ENCODE data around the gene PRICKLE4. TPM values are rescaled to one million over a fixed set of nuclear protein-coding genes. Genes with fewer than 3 reads are reported as not detected.

Gene PRICKLE4
- total RNA-seq, 5 donors from 2014 or later (not counting 1 experiment from before 2014, with no cell fraction given), result 0.44 to 0.60 TPM; not detected in 3

- WGBS (ENCODE audit: insufficient coverage), result 91% methylated on average over 1 of the region's 1 CpG
- Mint-ChIP-seq H3K27me3 (no peaks in the 10 kb centered on the region), H3K27ac (no peak overlapping the region), H3K4me3 (no peak overlapping the region), H3K36me3 (no peaks in the 10 kb centered on the region), H3K4me1 (no peaks in the 10 kb centered on the region), H3K9me3 (no peaks in the 10 kb centered on the region)
- ATAC-seq (replicated peaks in 1 of 4), result no peak
- Histone ChIP-seq H3K36me3 (ENCODE audit: control insufficient read depth in 2 of 2, extremely low read depth in 1 of 2, insufficient read depth in 1 of 2, low read length in 1 of 2) (no peaks in the 10 kb centered on the region), H3K27me3 (replicated peaks in 1 of 2; ENCODE audit: control insufficient read depth in 2 of 2, extremely low read depth in 1 of 2, insufficient read depth in 2 of 2, low read length in 1 of 2) (no peaks in the 10 kb centered on the region), H3K27ac (ENCODE audit: low read length) (no peak overlapping the region), H3K4me3 (ENCODE audit: control insufficient read depth in 1 of 2, extremely low read depth in 1 of 2, low read length in 1 of 2) (no peak overlapping the region), H3K9me3 (no peaks in the 10 kb centered on the region), H3K4me1 (ENCODE audit: control insufficient read depth in 1 of 2, extremely low read depth in 1 of 2, insufficient read depth in 2 of 2, low read length in 2 of 2) (no peaks in the 10 kb centered on the region)
- CTCF ChIA-PET, result no interaction called here
- POLR2A ChIA-PET, result no interaction called here
- no peak for DNase-seq
Measured at GRCh38 chr6:41823178-41823577, 42.6 kb downstream of the PRICKLE4 start.

GRCh38 chr6:41824571-41825569, 44.3 kb downstream of the PRICKLE4 start:
- Histone ChIP-seq H3K4me1 (ENCODE audit: control insufficient read depth in 1 of 2, extremely low read depth in 1 of 2, insufficient read depth in 2 of 2, low read length in 2 of 2) (no peaks in the 10 kb centered on the region), H3K27me3 (replicated peaks in 1 of 2; ENCODE audit: control insufficient read depth in 2 of 2, extremely low read depth in 1 of 2, insufficient read depth in 2 of 2, low read length in 1 of 2) (no peaks in the 10 kb centered on the region), H3K27ac (ENCODE audit: low read length) (no peak overlapping the region), H3K4me3 (ENCODE audit: control insufficient read depth in 1 of 2, extremely low read depth in 1 of 2, low read length in 1 of 2) (no peak overlapping the region), H3K36me3 (ENCODE audit: control insufficient read depth in 2 of 2, extremely low read depth in 1 of 2, insufficient read depth in 1 of 2, low read length in 1 of 2) (no peaks in the 10 kb centered on the region), H3K9me3 (no peaks in the 10 kb centered on the region)
- Mint-ChIP-seq H3K36me3 (no peaks in the 10 kb centered on the region), H3K9me3 (no peaks in the 10 kb centered on the region), H3K4me1 (no peaks in the 10 kb centered on the region), H3K27ac (no peak overlapping the region), H3K4me3 (no peak overlapping the region), H3K27me3 (no peaks in the 10 kb centered on the region)
- no peak for DNase-seq
- ChIA-PET CTCF (interaction anchor here (0.5 to 1.0 kb wide), 4 partner anchors 17 to 1811 kb away, joined by 3 to 9 read pairs (median 4); no protein-coding TSS in a partner anchor), POLR2A (no interaction called here)
- WGBS (ENCODE audit: insufficient coverage), result 93% methylated on average over 5 of the region's 13 CpGs
- ATAC-seq (replicated peaks in 1 of 4), result no peak

GRCh38 chr6:41826343-41827022, 45.9 kb downstream of the PRICKLE4 start:
- no peaks in the 10 kb centered on the region for H3K36me3 Mint-ChIP-seq
- no peaks in the 10 kb centered on the region for H3K4me1 Mint-ChIP-seq
- Histone ChIP-seq H3K9me3 (no peaks in the 10 kb centered on the region), H3K27ac (ENCODE audit: low read length) (no peak overlapping the region), H3K27me3 (replicated peaks in 1 of 2; ENCODE audit: control insufficient read depth in 2 of 2, extremely low read depth in 1 of 2, insufficient read depth in 2 of 2, low read length in 1 of 2) (no peaks in the 10 kb centered on the region), H3K4me3 (ENCODE audit: control insufficient read depth in 1 of 2, extremely low read depth in 1 of 2, low read length in 1 of 2) (no peak overlapping the region), H3K36me3 (ENCODE audit: control insufficient read depth in 2 of 2, extremely low read depth in 1 of 2, insufficient read depth in 1 of 2, low read length in 1 of 2) (no peaks in the 10 kb centered on the region), H3K4me1 (ENCODE audit: control insufficient read depth in 1 of 2, extremely low read depth in 1 of 2, insufficient read depth in 2 of 2, low read length in 2 of 2) (no peaks in the 10 kb centered on the region)
- H3K27ac Mint-ChIP-seq, result no peak overlapping the region
- H3K27me3 Mint-ChIP-seq, result no peaks in the 10 kb centered on the region
- DNase-seq (no peak), ATAC-seq (replicated peaks in 1 of 4) (no peak)
- H3K4me3 Mint-ChIP-seq, result no peak overlapping the region
- no peaks in the 10 kb centered on the region for H3K9me3 Mint-ChIP-seq
- CTCF ChIA-PET, result interaction anchor here in 1 of 2 donors (1.0 kb wide), 1 partner anchor 16 kb away, joined by 3 read pairs; no protein-coding TSS in a partner anchor
- 100% methylated on average over 1 of the region's 2 CpGs for WGBS (ENCODE audit: insufficient coverage)
- POLR2A ChIA-PET, result no interaction called here

GRCh38 chr6:41832263-41832662, 51.7 kb downstream of the PRICKLE4 start:
- POLR2A ChIA-PET, result interaction anchor here in 1 of 2 donors (0.5 to 0.9 kb wide), 2 partner anchors 10 to 1173 kb away, joined by 4 to 6 read pairs; no protein-coding TSS in a partner anchor
- no peaks in the 10 kb centered on the region for H3K9me3 Mint-ChIP-seq

GRCh38 chr6:41836022-41836659, 55.6 kb downstream of the PRICKLE4 start:
- Mint-ChIP-seq H3K4me1 (peaks cover 3 to 13% (median 3%) of the 10 kb centered on the region in 3 donors), H3K36me3 (peaks cover 4% of the 10 kb centered on the region), H3K27me3 (no peaks in the 10 kb centered on the region), H3K9me3 (no peaks in the 10 kb centered on the region), H3K27ac (no peak overlapping the region), H3K4me3 (no peak overlapping the region)
- Histone ChIP-seq H3K36me3 (ENCODE audit: control insufficient read depth in 2 of 2, extremely low read depth in 1 of 2, insufficient read depth in 1 of 2, low read length in 1 of 2) (no peaks in the 10 kb centered on the region), H3K4me1 (ENCODE audit: control insufficient read depth in 1 of 2, extremely low read depth in 1 of 2, insufficient read depth in 2 of 2, low read length in 2 of 2) (no peaks in the 10 kb centered on the region), H3K27ac (ENCODE audit: low read length) (no peak overlapping the region), H3K4me3 (ENCODE audit: control insufficient read depth in 1 of 2, extremely low read depth in 1 of 2, low read length in 1 of 2) (no peak overlapping the region), H3K27me3 (replicated peaks in 1 of 2; ENCODE audit: control insufficient read depth in 2 of 2, extremely low read depth in 1 of 2, insufficient read depth in 2 of 2, low read length in 1 of 2) (no peaks in the 10 kb centered on the region), H3K9me3 (no peaks in the 10 kb centered on the region)
- ChIA-PET POLR2A (no interaction called here), CTCF (interaction anchor here in 1 of 2 donors (0.6 kb wide), 1 partner anchor 294 kb away, joined by 3 read pairs; no protein-coding TSS in a partner anchor)
- ATAC-seq (replicated peaks in 1 of 4), result peak in 1 of 4 experiments; percentile 31
- no CpG with 5 or more reads among the region's 5 CpGs for WGBS (ENCODE audit: insufficient coverage)
- no peak for DNase-seq

More at GRCh38 chr6:41832263-41832662, 51.7 kb downstream of the PRICKLE4 start:
- Mint-ChIP-seq H3K36me3 (no peaks in the 10 kb centered on the region), H3K27ac (no peak overlapping the region), H3K27me3 (no peaks in the 10 kb centered on the region), H3K4me3 (no peak overlapping the region), H3K4me1 (peaks cover 3 to 13% (median 3%) of the 10 kb centered on the region in 3 donors)
- H3K36me3 ChIP-seq (ENCODE audit: control insufficient read depth in 2 of 2, extremely low read depth in 1 of 2, insufficient read depth in 1 of 2, low read length in 1 of 2), result no peaks in the 10 kb centered on the region
- H3K9me3 ChIP-seq, result no peaks in the 10 kb centered on the region
- H3K4me1 ChIP-seq (ENCODE audit: control insufficient read depth in 1 of 2, extremely low read depth in 1 of 2, insufficient read depth in 2 of 2, low read length in 2 of 2), result no peaks in the 10 kb centered on the region
- no peak for ATAC-seq (replicated peaks in 1 of 4)
- WGBS (ENCODE audit: insufficient coverage), result no CpG with 5 or more reads among the region's 3 CpGs
- H3K27ac ChIP-seq (ENCODE audit: low read length), result no peak overlapping the region
- no peak for DNase-seq
- no peaks in the 10 kb centered on the region for H3K27me3 ChIP-seq (replicated peaks in 1 of 2; ENCODE audit: control insufficient read depth in 2 of 2, extremely low read depth in 1 of 2, insufficient read depth in 2 of 2, low read length in 1 of 2)
- H3K4me3 ChIP-seq (ENCODE audit: control insufficient read depth in 1 of 2, extremely low read depth in 1 of 2, low read length in 1 of 2), result no peak overlapping the region
- CTCF ChIA-PET, result interaction anchor here in 1 of 2 donors (0.5 to 1.3 kb wide), 2 partner anchors 220 to 715 kb away, joined by 3 to 5 read pairs; no protein-coding TSS in a partner anchor

- no peak overlapping the region for H3K27ac Mint-ChIP-seq
- ChIA-PET POLR2A (interaction anchor here in 1 of 2 donors (0.8 kb wide), 1 partner anchor 186 kb away, joined by 4 read pairs; no protein-coding TSS in a partner anchor), CTCF (no interaction called here)
- no CpG with 5 or more reads among the region's 2 CpGs for WGBS (ENCODE audit: insufficient coverage)
- H3K9me3 Mint-ChIP-seq, result no peaks in the 10 kb centered on the region
- no peaks in the 10 kb centered on the region for H3K36me3 ChIP-seq (ENCODE audit: control insufficient read depth in 2 of 2, extremely low read depth in 1 of 2, insufficient read depth in 1 of 2, low read length in 1 of 2)
- H3K4me1 ChIP-seq (ENCODE audit: control insufficient read depth in 1 of 2, extremely low read depth in 1 of 2, insufficient read depth in 2 of 2, low read length in 2 of 2), result no peaks in the 10 kb centered on the region
- ATAC-seq (replicated peaks in 1 of 4) (no peak), DNase-seq (no peak)
- H3K27me3 Mint-ChIP-seq, result no peaks in the 10 kb centered on the region
- H3K4me1 Mint-ChIP-seq, result peaks cover 3 to 13% (median 3%) of the 10 kb centered on the region in 3 donors
- H3K9me3 ChIP-seq, result no peaks in the 10 kb centered on the region
- H3K4me3 ChIP-seq (ENCODE audit: control insufficient read depth in 1 of 2, extremely low read depth in 1 of 2, low read length in 1 of 2), result no peak overlapping the region
- no peak overlapping the region for H3K27ac ChIP-seq (ENCODE audit: low read length)
- H3K27me3 ChIP-seq (replicated peaks in 1 of 2; ENCODE audit: control insufficient read depth in 2 of 2, extremely low read depth in 1 of 2, insufficient read depth in 2 of 2, low read length in 1 of 2), result no peaks in the 10 kb centered on the region
- peaks cover 4% of the 10 kb centered on the region for H3K36me3 Mint-ChIP-seq
- no peak overlapping the region for H3K4me3 Mint-ChIP-seq
Measured at GRCh38 chr6:41836660-41837052, 56.1 kb downstream of the PRICKLE4 start.
